A549 (cell line): ENCODE data around the gene CHKA. TPM values are rescaled to one million over a fixed set of nuclear protein-coding genes. Genes with fewer than 3 reads are reported as not detected.
A peak's percentile ranks its signal among the peaks of the same experiment; 100 is the strongest.

Experiments used
- ATAC-seq, 2 experiments: fragments of 200-7000 bp in 1 of 2; fragments of >200 bp in 1 of 2; cut with Nextera tagmentation in 1 of 2; cut with Tn5 transposase in 1 of 2; 3 replicates each; pipeline versions ENCODE4 v1.8.0 to v1.9.1; 2018 to 2020; ENCODE audit warnings: mild to moderate bottlenecking in 1 of 2, moderate library complexity in 1 of 2
- CTCF ChIA-PET: fragments of 300-600 bp; sonication (Branson Sonifier 250); formaldehyde crosslinking; extraction: SDS; loops from one replicate; lab custom pipeline; 2021; ENCODE audit warnings: antibody characterized with exemption, inconsistent platforms; lab: Yijun Ruan, JAX
- POLR2A ChIA-PET: fragments of 350-600 bp; formaldehyde crosslinking; extraction: SDS; loops from one replicate; lab custom pipeline; 2021; ENCODE audit warnings: antibody characterized with exemption, inconsistent platforms; lab: Yijun Ruan, JAX
- DNase-seq, 2 experiments: peaks; one replicate each; pipeline versions ENCODE4 v3.0.0 to v3.0.0-alpha.2; 2011 to 2016; ENCODE audit warnings: low read depth in 1 of 2, low spot score in 1 of 2
- FAIRE-seq: peaks from 2 replicates; lab custom pipeline; 2011; peaks lifted over from hg19 to GRCh38; lab: Jason Lieb, UNC
- H3K27ac ChIP-seq, 2 experiments: fragments of >200 bp; sonication (Bioruptor Twin); formaldehyde crosslinking; 3 replicates each; pipeline ENCODE4 v1.5.1; 2016 to 2017
- H3K4me1 ChIP-seq: fragments of >200 bp; sonication (Bioruptor Twin); formaldehyde crosslinking; 3 replicates; pipeline ENCODE4 v1.6.1; 2016
- H3K4me2 ChIP-seq: fragments of >200 bp; sonication (Bioruptor Twin); formaldehyde crosslinking; 3 replicates; pipeline ENCODE4 v1.6.1; 2016
- H3K4me3 ChIP-seq: fragments of >200 bp; sonication (Bioruptor Twin); formaldehyde crosslinking; 3 replicates; pipeline ENCODE4 v1.5.1; 2016
- H3K9me3 ChIP-seq: fragments of >200 bp; sonication (Bioruptor Twin); formaldehyde crosslinking; 3 replicates; pipeline ENCODE4 v1.6.1; 2016
- BCL3 ChIP-seq: fragments of >200 bp; sonication (Bioruptor Twin); formaldehyde crosslinking; IDR thresholded peaks from 3 replicates; pipeline ENCODE4 v1.6.1; 2016
- CEBPB ChIP-seq, 2 experiments: fragments of >200 bp in 1 of 2; sonication (Bioruptor Twin) in 1 of 2; formaldehyde crosslinking in 1 of 2; IDR thresholded peaks; 2 replicates each; pipeline ENCODE4 v1.6.1; 2012 to 2016
- CTCF ChIP-seq: fragments of >200 bp; sonication (Bioruptor Twin); formaldehyde crosslinking; IDR thresholded peaks from 3 replicates; pipeline ENCODE4 v1.5.1; 2016
- GATA3 ChIP-seq: IDR thresholded peaks from 2 replicates; pipeline ENCODE4 v1.6.1; 2012; ENCODE audit warnings: borderline replicate concordance
- HMGXB4 ChIP-seq: fragments of 250-450 bp; sonication (Bioruptor Pico); IDR thresholded peaks from 2 replicates; pipeline ENCODE4 v1.5.0; 2021; ENCODE audit warnings: mild to moderate bottlenecking, moderate library complexity, borderline replicate concordance
- KDM1A ChIP-seq: fragments of 200-600 bp; sonication (generic); IDR thresholded peaks from 2 replicates; pipeline ENCODE4 v1.6.1; 2016; ENCODE audit warnings: low read depth, mild to moderate bottlenecking
- NPAS2 ChIP-seq: fragments of 250-450 bp; sonication (Bioruptor Pico); IDR thresholded peaks from 2 replicates; pipeline ENCODE4 v1.8.0; 2022; ENCODE audit warnings: mild to moderate bottlenecking, moderate library complexity, borderline replicate concordance
- PHF8 ChIP-seq: fragments of 200-600 bp; sonication (generic); IDR thresholded peaks from 2 replicates; pipeline ENCODE4 v1.6.1; 2016; ENCODE audit warnings: low read depth, mild to moderate bottlenecking, antibody characterized with exemption, moderate library complexity, borderline replicate concordance
- POLR2AphosphoS2 ChIP-seq: conservative IDR thresholded peaks from 2 replicates; pipeline ENCODE4 v1.6.1; 2012; ENCODE audit warnings: low read length, improper control_type of control experiment, inconsistent platforms
- RAD21 ChIP-seq, 2 experiments: fragments of >200 bp in 1 of 2; sonication (Bioruptor Twin) in 1 of 2; formaldehyde crosslinking in 1 of 2; IDR thresholded peaks in 1 of 2; conservative IDR thresholded peaks in 1 of 2; 2 replicates in 1 of 2; 3 replicates in 1 of 2; pipeline ENCODE4 v1.6.1; 2012 to 2018; ENCODE audit warnings: inconsistent platforms in 1 of 2
- RARB ChIP-seq: fragments of 250-450 bp; sonication (Bioruptor Pico); IDR thresholded peaks from 2 replicates; pipeline ENCODE4 v1.8.0; 2021; ENCODE audit warnings: mild to moderate bottlenecking, moderate library complexity
- RNF2 ChIP-seq: fragments of 200-600 bp; sonication (generic); IDR thresholded peaks from 2 replicates; pipeline ENCODE4 v1.6.1; 2016; ENCODE audit warnings: low read depth, mild to moderate bottlenecking, antibody characterized with exemption, moderate library complexity, borderline replicate concordance
- USF2 ChIP-seq: fragments of 450-650 bp; IDR thresholded peaks from 2 replicates; pipeline ENCODE4 v1.6.1; 2014; ENCODE audit warnings: antibody characterized with exemption
- ZNF302 ChIP-seq: fragments of 250-450 bp; sonication (Bioruptor Pico); IDR thresholded peaks from 2 replicates; pipeline ENCODE4 v1.9.0; 2021; ENCODE audit warnings: inconsistent platforms, mild to moderate bottlenecking, moderate library complexity
- WGBS: methylation state at CpG from one replicate; pipeline ENCODE4 v1.1.6; 2017; ENCODE audit errors: missing lambda C conversion rate; 5-methylcytosine and 5-hydroxymethylcytosine counted together
- polyA plus RNA-seq, 4 experiments: library from polyadenylated mRNA; depleted of rRNA in 3 of 4; stranded (reverse); fragments of >200 nt; fragmentation: RNase III in 1 of 4; extraction: RNeasy Plus Mini Kit Qiagen cat#74134 plus additional on column Dnase treatment in 1 of 4; gene quantifications; 2 replicates in 3 of 4; 3 replicates in 1 of 4; pipeline ENCODE4 v1.2.3, GENCODE V29; 2011 to 2017

The CHKA gene
- polyA plus RNA-seq, 2 of the 4 experiments (the other 2 are of a cell fraction) = 14.2 to 21.7 TPM

GRCh38 chr11:68076371-68077042 lies 44.7 kb downstream of the CHKA start:
- FAIRE-seq (no peak), DNase-seq (no peak), ATAC-seq (peak in 1 of 2 experiments; percentile 64; a peak in 4 of 6 replicates)
- Histone ChIP-seq H3K4me3 (no peak overlapping the region), H3K4me1 (peaks cover 6% of the 10 kb centered on the region; the same call in 1 of the 3 replicates), H3K4me2 (no peak overlapping the region)
- TF ChIP-seq USF2 = no peak
- TF ChIP-seq RAD21 (conservative IDR thresholded peaks at IDR 0.05 in 1 of 2, IDR thresholded peaks at IDR 0.05 in 1 of 2) = peak in 1 of 2 experiments; percentile 36; a peak in 2 of 5 replicates
- 0 out of 3 replicates have a peak, but pooled peaks have one; percentile 5 for TF ChIP-seq CTCF
- TF ChIP-seq, all 56 proteins: peak for 2
- POLR2A ChIA-PET = no interaction called here
- H3K9me3 ChIP-seq = no peaks in the 10 kb centered on the region
- 70% methylated on average over 11 of the region's 11 CpGs for WGBS
- CTCF ChIA-PET = interaction anchor here (1.0 to 1.3 kb wide), 3 partner anchors 11 to 133 kb away, joined by 3 to 5 read pairs (median 3); no protein-coding TSS in a partner anchor
- H3K27ac ChIP-seq = no peak overlapping the region

- DNase-seq = no peak
Measured at GRCh38 chr11:68074584-68075352, 46.4 kb downstream of the CHKA start.

GRCh38 chr11:68071281-68072048 lies 49.7 kb downstream of the CHKA start:
- POLR2A ChIA-PET = no interaction called here
- FAIRE-seq (no peak), ATAC-seq (no peak), DNase-seq (no peak)
- Histone ChIP-seq H3K4me3 (no peak overlapping the region), H3K27ac (no peak overlapping the region), H3K9me3 (no peaks in the 10 kb centered on the region), H3K4me2 (no peak overlapping the region), H3K4me1 (0 out of 3 replicates have a peak, but pooled peaks cover under 1% of the 10 kb centered on the region)
- 82% methylated on average over 3 of the region's 3 CpGs for WGBS
- CTCF ChIA-PET = interaction anchor here (0.6 to 1.5 kb wide), 4 partner anchors 9 to 190 kb away, joined by 3 read pairs; partner anchors contain the start of gene ALDH3B1
- no peak for TF ChIP-seq NPAS2 (CRISPR knock-in tag)
- TF ChIP-seq BCL3 = no peak
- no peak for TF ChIP-seq PHF8
- TF ChIP-seq ZNF302 (CRISPR knock-in tag) = no peak
- TF ChIP-seq KDM1A = no peak
- TF ChIP-seq RNF2 = no peak
- TF ChIP-seq RAD21 (conservative IDR thresholded peaks at IDR 0.05 in 1 of 2, IDR thresholded peaks at IDR 0.05 in 1 of 2) = no peak
- no peak for TF ChIP-seq CEBPB (IDR thresholded peaks at IDR 0.05)
- TF ChIP-seq GATA3 = no peak
- TF ChIP-seq HMGXB4 (CRISPR knock-in tag) = no peak
- TF ChIP-seq POLR2AphosphoS2 = no peak
- no peak for TF ChIP-seq USF2

More at GRCh38 chr11:68074584-68075352, 46.4 kb downstream of the CHKA start:
- WGBS = 91% methylated on average over 10 of the region's 10 CpGs
- no peak for ATAC-seq
- H3K27ac ChIP-seq = no peak overlapping the region
- H3K9me3 ChIP-seq = no peaks in the 10 kb centered on the region
- CTCF ChIA-PET = interaction anchor here (1.3 kb wide), 1 partner anchor 18 kb away, joined by 3 read pairs; no protein-coding TSS in a partner anchor
- no peak for FAIRE-seq
- TF ChIP-seq CEBPB (IDR thresholded peaks at IDR 0.05) = peak in 1 of 2 experiments; percentile 51; a peak in 2 of 4 replicates
- no peak for TF ChIP-seq RARB (CRISPR knock-in tag)
- H3K4me3 ChIP-seq = no peak overlapping the region
- no peak overlapping the region for H3K4me2 ChIP-seq
- POLR2A ChIA-PET = no interaction called here
- H3K4me1 ChIP-seq = peaks cover 6% of the 10 kb centered on the region; the same call in 1 of the 3 replicates
